Subcutaneous adipose tissue (tissue), 4 donors: ENCODE results near the gene KRT26. TPM values are rescaled to one million over a fixed set of nuclear protein-coding genes. Genes with fewer than 3 reads are reported as not detected.

Source experiments
- CTCF ChIP-seq: fragments of 450-650 bp; IDR thresholded peaks from one replicate; pipeline ENCODE4 v1.5.1; 2016; ENCODE audit warnings: low read depth, mild to moderate bottlenecking, control low read depth, antibody characterized with exemption, moderate library complexity
- total RNA-seq, 4 donors: library from RNA; depleted of rRNA; stranded (reverse); fragments of >200 nt; gene quantifications; one replicate each; pipeline ENCODE4 v1.1.0, GENCODE V29; 2016

KRT26 gene
- total RNA-seq, 4 donors from 2014 or later: not detected

GRCh38 chr17:40816569-40816968, 44.6 kb upstream of the KRT26 start:
- TF ChIP-seq CTCF: no peak

GRCh38 chr17:40815381-40815780, 43.4 kb upstream of the KRT26 start:
- no peak for TF ChIP-seq CTCF

GRCh38 chr17:40813804-40814203, 41.8 kb upstream of the KRT26 start:
- no peak for TF ChIP-seq CTCF

GRCh38 chr17:40812639-40813038, 40.6 kb upstream of the KRT26 start:
- TF ChIP-seq CTCF: no peak

GRCh38 chr17:40810494-40810893, 38.5 kb upstream of the KRT26 start:
- no peak for TF ChIP-seq CTCF

GRCh38 chr17:40809721-40810421, 37.9 kb upstream of the KRT26 start:
- TF ChIP-seq CTCF: no peak

GRCh38 chr17:40806131-40806530, 34.1 kb upstream of the KRT26 start:
- TF ChIP-seq CTCF: no peak
